Stimulated activated CD8-positive, alpha-beta memory T cell treated with anti-CD3 and anti-CD28 coated beads, Interleukin-4, amount 100 ng/mL, for 1 hour (primary cell): ENCODE results near the gene GPR75.

Source experiments
- DNase-seq, 2 donors: peaks; one replicate each; pipeline ENCODE4 v3.0.0-alpha.2; 2020; ENCODE audit warnings: low read depth in 2 of 2, low spot score in 1 of 2

GPR75 gene

DNA sequence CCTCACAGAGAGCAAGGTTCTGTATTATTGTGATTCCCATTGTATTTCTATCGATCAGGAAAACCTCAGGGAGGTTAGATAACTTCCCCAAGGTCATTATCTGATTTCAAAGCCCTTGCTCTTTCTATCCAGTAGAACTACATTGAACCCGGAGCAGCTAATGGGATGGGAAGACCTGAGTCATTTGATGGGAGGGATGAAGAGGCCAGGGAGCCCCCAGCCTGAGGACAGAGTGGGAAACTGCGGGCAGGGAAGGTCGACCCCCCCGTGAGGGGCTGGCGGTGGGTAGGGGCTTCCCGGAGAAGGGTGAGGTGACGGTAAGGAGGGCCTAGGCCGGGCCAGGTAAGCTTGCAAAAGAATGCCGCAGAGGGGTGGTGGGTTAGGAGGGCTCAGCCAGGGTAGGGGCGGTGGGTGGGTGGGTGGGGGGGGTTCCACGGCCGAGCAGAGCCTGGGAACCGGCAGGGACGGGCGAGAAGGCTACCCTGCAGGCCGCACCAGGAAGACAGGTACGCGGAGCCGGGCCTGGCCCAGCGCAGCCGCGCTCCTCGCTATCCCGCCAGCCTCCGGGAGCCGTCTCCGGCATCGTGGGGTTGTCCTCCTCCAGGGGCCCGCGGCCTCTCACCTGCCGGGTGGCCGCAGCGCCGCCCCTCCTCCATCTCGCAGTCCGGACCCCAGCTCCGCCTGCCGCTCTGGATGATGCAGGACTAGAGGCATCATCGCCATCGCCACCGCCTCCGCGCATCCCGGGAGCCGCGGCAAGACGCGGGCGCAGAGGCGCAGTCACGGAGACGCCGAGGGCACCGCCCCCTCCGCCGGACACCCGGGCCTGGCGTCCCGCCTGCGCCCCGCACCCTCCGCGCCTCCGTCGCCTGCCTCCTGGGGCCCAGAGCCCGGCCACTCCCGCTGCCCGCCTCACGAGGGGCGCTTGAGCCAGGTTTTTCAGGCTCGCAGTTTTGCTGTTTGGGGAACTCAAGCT is at the start of gene GPR75:
TSS of gene GPR75 (minus strand) at position 762 of the 976 bp plus-strand sequence. CDS start 5,211 bp downstream, outside the sequence.
- DNase-seq, result no peak

DNA sequence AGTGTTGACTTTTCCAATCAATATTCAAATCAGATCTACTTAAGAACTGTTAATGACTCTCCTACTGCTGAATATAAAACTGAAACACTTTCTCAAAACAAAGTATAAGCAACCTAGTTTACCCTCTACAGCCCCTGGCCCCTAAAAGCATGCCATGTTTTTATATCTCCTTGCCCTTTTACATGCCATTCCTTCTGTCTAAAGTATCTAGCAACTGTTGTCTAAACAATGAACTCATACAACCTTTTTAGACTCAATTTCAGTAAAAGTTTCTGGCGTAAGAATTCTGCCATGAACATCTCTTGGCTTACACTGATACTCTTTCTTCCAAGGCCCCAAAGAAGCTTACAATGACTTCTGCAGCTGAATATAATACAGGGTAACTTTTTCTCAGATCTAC is 47.8 kb upstream of the GPR75 start:
- DNase-seq, result no peak

DNA sequence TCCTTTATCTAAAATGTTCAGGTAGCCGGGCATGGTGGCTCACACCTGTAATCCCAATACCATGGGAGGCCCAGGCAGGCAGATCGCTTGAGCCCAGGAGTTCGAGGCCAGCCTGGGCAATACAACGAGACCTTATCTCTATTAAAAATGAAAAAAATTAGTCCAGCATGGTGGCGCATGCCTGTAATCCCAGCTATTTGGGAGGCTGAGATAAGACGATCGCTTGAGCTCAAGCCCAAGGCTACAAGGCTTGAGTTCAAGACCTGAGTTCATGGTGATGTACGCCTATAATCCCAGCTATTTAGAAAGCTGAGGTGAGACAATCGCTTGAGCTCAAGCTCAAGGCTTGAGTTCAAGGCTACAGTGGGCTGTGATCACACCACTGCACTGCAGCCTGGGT is 45.6 kb upstream of the GPR75 start:
- no peak for DNase-seq

DNA sequence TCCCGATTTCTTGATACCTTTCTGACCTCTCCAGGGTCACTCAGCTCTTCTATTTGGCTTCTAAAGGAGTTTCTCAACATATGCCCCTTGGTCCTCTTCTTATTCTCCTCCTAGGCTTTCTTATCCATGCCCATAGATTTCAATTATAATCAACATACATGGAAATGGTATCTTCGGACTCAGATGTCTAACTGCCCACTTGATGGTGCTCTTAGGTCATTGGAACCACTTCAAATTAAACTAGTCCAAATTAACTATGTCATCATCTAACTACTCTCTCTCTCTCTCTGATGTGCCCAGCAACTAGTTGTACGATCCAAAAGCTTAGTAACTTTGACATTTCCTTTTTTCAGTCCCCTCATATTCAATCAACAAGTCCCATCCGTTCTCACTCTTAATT is 43.2 kb upstream of the GPR75 start:
- no peak for DNase-seq

DNA sequence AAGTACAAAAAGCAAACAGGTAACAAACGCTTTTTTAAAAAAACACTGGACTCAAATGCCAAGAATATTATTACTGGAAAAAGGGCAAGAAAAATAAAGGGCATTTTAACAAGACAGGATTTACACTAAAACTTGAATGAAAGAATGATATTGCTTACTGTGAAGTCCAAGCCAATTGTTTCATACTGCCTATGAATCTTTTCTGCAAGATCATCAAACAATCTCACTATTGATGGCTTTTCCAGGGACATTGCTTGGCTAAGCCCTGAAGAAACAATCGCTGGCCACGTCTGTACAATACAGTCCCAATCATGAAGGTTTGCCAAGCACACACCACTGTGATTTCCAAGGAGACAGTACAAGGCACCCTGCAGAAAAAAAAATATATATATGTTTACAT is 41.4 kb upstream of the GPR75 start:
- DNase-seq, result no peak

DNA sequence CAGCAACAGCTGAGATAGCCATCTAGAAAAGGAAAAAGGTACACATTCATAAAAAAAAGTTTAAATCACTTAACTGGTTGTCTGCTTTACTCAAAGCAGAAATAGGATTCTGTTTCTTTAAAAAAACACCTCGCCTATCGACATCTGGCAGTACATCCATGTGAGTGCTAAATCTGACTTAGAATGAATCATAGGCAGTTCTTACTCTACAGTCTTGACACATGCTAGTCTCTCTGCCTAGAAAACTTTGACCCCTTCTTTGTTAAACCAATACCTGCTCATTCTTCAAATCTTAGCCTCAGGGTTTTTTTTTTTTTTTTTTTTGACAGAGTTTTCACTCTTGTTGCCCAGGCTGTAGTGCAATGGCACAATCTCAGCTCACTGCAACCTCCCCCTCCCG is 37.1 kb upstream of the GPR75 start:
- DNase-seq, result no peak

DNA sequence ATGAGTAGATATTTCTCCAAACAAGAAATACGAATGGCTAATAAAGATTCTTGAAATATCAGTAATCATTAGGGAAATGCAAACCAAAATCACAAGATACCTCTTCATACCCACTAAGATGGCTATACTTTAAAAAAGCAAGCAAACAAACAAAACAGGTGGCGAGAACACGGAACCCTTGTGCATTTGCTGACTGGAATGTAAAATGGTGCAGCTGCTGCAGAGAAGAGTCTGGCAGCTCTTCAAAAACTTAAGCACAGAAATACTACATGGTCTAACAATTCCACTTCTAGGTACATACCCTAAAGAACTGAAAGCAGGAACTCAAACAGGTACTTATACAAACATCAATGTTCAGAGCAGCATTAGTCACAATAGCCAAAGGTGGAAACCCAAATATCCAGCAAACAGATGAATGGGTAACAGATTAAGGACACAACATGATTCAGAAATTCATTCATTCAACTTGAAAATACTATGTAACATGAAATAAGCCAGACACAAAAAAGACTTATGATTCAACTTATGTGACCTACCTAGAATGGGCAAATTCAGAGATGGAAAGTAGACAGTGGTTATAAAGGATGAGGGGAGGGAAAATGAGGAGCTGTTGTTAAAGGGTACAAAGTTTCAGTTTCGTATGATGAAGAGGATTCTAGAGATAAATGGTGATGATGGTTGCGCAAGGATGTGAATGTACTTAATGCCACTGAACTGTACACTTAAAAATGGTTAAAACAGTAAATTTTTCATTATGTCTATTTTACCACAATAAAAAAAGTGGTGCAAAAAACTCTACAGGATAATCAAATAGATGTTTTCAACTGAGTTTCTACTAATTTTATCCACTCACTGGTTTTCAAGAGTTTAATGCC is 26.9 kb upstream of the GPR75 start:
- no peak for DNase-seq

DNA sequence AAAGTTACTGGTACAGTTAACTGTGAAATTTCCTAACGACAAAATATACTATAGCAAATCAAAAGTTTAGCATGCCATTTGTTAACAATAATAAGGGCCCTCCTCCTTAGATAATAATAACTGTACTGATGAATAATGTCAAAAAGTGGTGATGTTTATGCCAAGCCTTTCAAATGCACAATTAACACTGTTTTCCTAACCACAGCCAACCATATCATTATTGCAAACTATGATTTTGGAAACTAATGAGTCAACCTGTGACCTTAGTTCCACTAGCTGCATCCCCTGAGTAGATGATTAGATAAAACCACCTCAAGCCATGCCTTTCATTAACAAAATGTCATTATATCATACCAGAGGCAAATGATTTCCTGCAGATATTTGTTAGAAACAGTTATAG is 25.1 kb upstream of the GPR75 start:
- no peak for DNase-seq

DNA sequence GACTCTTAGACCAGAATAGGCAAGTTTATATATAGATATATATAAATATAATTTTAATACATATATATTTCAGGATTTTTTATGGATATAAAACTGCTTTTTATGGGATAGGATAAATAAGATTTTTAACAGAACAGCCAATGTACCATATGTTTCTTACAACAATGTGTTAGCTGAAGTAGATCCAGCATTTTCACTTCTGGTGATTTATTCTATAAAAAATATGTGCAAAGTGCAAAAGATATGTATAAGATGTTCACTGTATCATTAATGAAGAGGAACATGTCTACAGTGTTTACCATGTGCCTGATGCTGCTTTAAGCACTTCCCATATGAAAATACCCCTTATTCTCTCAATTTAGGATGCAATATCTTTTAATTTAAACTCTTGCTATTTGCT is 22.2 kb upstream of the GPR75 start:
- no peak for DNase-seq

DNA sequence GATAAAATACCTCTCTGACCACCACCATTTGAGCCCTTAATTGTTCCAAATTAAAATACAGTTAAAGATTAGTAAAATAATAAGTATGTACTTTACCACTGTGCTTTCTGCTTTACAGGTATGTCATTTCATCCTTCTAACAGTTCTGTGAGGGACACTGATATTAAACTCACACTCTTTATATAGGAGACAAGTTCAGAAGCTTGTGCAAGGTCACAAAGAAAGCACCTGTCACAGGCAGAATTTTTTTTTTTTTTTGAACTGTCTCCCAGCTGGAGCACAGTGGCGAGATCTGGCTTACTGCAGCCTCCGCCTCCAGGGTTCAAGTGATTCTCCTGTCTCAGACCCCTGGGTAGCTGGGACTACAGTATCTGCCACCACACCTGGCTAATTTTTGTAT is 21.6 kb upstream of the GPR75 start:
- no peak for DNase-seq

DNA sequence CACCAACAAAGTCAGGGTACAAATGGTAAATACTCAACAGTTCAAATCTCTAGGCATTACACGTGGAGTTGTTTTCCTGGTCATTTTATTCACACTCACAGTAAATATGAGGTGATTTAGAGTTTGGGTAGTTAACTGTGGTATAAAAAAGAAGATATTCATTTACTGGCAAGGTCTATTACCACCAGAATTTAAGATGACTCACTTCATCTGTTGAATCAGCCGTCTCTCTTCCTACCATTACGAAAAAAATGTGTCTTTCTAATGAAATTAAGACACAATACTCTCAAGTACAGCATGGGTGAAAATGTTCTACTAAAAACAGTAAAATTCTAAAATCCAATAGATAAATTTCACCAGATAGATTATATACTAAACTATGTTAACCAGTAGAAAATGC is 21.0 kb upstream of the GPR75 start:
- DNase-seq, result no peak

DNA sequence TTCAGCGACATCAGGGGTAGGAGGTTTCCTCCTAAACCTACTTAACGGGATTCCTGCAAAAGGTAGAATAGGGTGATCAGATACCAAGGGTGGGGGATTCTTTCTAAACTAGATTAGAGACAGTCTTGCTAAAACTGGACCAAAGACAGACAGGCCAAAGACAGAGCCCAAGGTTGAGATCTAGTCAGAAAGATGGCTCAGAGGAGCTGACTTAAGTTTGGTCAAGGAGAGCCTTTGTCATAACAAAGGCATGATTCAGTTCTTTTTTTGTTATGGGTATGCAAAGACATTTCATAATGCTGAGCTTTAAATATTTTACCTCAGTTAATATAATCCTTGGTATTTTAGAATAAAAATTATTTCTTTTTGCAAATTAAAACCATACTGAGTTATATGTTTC is 17.8 kb upstream of the GPR75 start:
- no peak for DNase-seq

DNA sequence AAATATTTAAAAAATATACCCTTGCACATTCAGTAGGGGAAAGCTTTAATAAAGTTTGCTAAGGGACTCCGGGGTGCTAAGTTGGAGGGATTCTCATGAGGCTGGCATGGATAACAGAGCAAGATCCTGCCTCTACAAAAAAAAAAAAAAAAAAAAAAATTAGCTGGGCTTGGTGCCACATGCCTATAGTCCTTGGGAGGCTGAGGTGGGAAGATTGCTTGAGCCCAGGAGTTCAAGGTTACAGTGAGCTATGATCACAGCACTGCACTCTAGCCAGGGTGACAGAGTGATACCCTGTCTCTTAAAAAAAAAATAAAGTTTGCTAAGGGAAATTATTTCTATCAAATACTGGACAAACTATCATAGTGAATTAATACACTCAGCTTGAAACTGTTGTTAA is 17.3 kb upstream of the GPR75 start:
- DNase-seq, result no peak

DNA sequence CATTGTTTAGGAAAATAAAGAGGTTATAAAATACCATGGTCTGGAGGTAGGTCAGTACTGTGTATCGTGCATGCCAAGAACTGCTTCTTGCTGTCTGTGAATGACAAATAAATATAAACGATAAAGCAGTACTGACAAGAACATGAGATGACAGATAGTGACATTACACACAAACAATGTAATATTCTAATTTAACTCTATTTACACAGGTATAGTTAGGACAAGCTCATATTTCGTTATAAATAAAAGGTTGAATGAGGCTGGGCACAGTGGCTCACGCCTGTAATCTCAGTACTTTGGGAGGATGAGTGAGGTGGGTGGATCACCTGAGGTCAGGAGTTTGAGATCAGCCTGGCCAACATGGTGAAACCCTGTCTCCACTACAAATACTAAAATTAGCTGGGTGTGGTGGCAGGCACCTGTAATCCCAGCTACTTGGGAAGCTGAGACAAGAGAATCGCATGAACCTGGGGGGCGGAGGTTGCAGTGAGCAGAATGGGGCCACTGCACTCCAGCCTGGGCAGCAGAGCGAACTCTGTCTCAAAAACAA is 14.7 kb upstream of the GPR75 start:
- no peak for DNase-seq

DNA sequence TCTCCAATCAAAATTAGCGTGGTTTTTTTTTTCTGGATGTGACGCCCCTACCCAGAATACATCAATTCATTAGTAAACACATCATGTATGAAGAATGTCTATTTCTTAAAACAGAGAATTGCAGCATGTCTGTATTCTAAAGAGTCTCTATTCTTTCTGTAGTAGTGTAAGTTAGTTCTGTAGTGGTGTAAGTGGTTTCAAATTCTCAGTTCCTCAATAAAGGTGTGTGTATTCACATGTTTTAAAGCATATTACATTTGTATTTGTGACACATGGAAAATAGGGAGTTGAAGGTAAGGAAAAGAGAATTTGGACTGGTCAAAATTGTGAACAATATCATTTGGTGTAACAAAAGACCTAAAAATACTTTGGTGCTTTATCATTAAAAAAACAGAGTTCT is 8.0 kb upstream of the GPR75 start:
- no peak for DNase-seq

DNA sequence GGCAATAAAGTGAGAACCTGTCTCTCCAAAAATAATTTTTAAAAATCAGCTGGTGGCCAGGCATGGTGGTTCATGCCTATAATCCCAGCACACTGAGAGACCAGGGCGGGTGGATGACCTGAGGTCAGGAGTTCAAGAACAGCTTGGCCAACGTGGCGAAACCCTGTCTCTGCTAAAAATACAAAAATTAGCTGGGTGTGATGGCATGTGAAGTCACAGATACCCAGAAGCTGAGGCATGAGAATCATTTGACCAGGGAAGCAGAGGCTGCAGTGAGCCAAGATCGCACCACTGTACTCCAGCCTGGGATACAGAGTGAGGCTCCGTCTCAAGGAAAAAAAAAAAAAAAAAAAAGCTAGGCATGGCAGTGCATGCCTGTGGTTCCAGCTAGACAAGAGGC is 7.4 kb upstream of the GPR75 start:
- DNase-seq, result no peak

DNA sequence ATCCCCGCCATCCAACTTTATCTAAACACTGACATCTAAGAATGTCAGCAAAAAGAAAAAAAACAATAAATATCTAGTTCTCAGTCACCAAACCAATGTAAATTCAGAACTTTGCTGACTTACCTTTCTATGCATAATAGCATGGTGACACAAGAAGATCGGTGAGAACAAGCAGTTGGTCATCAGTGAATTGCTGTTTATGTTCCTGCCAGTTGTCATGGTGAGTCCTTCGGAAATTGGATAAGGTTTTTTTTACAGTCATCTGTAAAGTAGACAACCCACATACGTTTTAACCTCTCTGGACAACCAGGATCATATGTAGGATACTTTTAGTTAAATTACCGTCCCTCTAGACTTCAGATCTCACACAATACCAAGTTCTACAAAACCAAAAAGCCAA is 6.2 kb upstream of the GPR75 start:
- DNase-seq, result no peak

DNA sequence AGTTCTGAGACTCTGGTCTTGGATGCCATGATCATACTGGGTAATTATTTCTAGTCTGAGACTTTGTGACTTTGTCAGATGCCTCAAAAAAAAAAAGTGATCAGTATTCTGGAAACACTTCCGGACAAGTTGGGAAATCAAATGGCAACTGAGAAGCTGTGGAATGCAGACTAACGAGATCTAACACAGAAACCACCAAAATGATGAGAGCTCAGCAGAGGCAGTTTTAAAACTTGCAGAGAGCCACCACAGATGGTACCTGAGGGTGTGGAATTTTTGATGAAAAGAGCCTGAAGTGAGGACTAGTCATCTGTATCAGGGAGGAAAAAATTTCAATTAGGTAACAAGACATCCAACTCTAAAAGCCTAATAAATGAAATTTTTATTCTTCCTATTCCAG is 5.5 kb upstream of the GPR75 start:
- DNase-seq, result no peak

DNA sequence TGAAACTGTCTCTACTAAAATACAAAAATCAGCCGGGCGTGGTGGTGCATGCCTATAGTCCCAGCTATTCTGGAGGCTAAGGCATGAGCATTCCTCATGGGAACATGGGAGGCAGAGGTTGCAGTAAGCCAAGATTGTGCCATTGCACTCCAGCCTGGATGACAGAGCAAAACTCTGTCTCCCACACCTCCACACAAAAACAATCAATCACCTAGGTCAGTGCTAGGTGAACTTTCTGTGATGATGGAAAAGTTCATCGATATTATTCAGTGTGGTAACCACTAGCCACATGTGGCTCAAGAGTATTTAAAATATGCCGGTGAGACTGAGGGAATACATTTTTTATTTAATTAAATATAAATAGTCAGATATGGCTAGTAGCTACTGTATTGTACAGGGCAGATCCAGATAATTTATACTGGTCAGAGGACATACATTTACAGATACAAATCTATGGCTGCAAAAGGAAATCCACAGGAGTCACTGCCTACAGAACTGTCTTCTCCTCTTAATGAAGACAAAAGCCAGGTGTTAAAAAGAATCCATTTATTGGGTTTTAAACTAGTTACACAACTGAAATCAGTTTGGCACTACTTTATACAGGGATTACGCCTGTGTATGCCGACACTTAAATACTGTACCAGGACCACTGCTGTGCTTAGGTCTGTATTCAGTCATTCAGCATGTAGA is 3.9 kb upstream of the GPR75 start:
- DNase-seq, result no peak

DNA sequence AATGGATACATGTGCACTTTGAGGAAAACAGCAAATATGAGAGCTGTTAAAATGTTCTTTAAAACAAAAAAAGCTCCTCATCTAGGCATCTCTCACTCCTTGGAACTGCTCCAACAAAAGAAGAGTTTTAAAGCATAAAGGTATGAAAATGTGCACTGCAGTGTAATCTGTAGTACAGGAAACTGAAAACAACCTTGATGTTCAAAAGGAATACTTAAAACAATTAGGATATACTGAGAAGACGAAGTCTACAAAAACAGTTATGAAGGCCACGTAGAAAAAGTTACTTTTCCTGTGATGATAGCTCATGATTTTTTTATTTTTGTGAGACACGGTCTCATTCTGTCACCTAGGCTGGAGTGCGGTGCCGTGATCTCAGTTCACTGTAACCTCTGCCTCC is 2.1 kb upstream of the GPR75 start:
- no peak for DNase-seq

DNA sequence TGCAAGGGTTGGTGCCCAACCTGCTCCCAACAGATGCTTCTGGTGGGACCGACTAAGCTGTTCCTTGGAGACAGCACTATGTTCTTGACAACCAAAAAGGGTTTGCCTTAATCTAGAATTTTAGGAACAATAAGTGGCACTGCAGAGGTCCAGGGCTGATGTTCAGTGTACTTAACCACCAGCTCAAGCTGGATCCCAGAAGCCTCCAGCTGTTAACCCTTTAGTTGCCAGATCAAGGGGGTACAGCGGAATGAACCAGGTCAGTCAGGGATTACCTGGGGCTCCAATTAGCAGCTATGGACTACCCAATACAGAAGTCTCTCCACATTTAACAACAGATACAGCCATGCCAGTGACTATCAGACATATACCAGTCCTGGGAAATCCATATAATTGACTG is 3.5 kb downstream of the GPR75 start:
- DNase-seq, result no peak
